NCI-H2107 (cell line): ENCODE data around the gene ITGA7.

Experiments used
- DNase-seq: peaks from one replicate; lab custom pipeline; 2025; lab: John Stamatoyannopoulos, UW

Gene ITGA7

DNA sequence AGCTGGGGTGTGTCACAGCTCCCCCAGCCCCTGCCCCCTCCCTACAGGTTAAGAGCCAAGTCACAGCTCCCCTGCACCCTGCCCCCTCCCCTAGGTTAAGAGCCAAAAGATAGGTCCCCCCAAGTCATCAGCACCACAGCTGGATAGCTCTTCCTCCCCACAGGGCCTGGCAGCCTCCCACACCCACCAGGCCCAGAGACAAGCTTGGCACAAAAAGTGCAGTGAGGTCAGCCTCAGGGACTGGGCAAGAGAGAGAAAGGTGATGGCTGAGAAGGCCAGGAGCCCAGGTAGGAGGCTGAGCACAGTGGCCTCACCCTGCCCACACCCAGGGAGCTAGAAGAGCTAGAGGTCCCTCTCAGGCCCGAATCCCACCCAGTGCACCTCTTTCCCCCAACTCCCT, 8.7 kb downstream of the ITGA7 start:
- DNase-seq, result no peak

- DNase-seq, result no peak
Observed at GRCh38 chr12:55698241-55698955, 9.3 kb downstream of the ITGA7 start.

- DNase-seq, result no peak
Observed at GRCh38 chr12:55697686-55698085, 10.0 kb downstream of the ITGA7 start.

- no peak for DNase-seq
Observed at GRCh38 chr12:55696796-55697462, 10.8 kb downstream of the ITGA7 start.

GRCh38 chr12:55696141-55696540, 11.6 kb downstream of the ITGA7 start:
- no peak for DNase-seq

GRCh38 chr12:55695349-55695748, 12.4 kb downstream of the ITGA7 start:
- DNase-seq, result no peak

DNA sequence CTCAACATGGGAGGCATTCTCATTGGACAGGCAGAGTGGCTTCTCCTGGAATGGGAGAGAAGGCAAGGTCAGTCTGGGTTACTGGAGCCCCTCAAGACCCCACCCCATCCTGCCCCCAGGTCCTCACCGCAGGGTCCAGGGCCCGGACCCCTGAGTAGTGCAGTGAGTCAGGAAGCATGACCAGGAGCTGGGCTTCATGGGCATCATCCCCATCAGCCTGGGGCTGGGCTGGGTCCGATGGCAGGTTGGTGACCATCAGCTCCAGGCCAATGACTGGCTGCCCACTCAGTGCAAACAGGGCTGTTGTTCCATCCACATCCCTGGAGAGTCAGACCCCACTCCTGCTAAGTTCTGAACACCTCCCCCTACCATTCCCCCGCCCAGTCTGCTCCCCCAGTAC, 13.1 kb downstream of the ITGA7 start:
- DNase-seq, result no peak

GRCh38 chr12:55694188-55694515, 13.6 kb downstream of the ITGA7 start:
- DNase-seq, result no peak

GRCh38 chr12:55693323-55694187, 14.1 kb downstream of the ITGA7 start:
- DNase-seq, result no peak

DNA sequence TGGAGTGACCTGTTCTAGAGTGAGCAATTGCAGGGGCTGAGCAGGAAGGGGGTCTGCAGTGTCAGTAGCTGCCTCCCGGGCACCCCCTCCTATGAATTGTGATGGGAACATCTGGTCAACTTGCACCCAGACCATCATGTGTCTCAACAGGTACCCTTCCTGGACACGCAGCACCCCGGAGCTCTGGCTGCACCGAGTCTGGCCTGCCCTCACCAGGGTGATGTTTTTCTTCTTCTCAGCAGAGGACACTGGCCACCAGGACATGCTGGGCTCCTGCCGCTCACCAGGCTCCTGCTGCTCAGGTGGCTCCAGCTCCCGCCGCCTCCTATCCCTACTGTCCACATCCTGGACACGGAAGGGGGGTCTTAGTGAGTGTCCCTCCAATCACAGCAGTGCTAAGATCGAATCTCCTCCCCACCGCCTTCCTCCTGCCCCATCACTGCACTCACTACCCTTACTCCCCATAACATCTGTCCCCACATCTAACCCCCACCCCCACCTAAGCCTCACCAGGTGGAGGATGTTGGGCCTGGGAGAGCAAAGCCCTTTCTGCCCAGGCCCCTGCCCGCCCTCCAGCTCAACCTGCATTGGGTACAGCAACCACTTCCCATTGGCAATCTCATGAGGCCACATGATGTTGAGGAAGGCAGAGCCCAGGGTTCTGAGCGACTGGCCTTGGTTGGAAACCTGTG, 14.9 kb downstream of the ITGA7 start:
- no peak for DNase-seq

DNA sequence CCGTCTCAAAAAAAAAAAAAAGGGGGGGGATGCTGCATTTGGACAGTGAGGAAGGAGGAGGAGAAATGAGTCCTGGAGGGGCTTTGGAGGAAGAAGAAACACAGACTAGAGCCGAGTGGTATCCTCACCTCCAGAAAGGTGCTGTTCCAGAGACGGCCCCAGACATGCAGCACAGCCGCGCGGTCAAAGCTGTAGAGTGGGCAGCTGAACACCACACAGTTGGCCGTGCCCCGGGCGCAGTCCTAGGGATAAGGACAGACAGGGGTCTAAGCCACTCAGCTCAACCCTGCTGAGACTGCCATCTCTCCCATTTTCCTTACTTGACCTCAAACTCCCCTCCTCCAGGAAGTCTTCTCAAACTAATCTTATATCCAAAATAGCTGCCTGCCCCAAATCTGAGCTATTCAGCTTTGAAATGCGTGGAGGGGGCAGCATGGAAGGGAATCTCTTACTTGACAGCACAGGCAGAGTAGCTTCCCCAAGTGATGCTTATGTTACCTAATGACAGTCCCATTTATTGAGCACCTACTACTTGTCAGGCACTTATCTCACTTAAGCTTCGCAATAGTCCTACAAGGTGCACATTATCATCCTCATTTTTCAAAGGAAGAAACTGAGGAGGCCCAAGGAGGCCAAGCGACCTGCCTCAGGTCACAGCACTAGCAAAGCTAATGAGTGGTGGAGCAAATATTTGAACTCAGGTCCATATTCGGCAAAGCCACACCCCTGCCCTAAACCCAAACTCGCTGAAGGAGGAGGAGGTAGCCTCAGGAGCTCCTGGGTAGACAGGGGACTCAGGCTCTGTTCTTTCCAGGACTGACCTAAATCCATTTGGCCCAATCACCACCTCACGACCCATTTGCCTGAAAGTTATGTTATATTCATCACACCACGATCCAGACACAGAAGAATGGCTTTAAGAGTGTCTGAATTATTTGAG, 18.7 kb downstream of the ITGA7 start:
- DNase-seq, result no peak

GRCh38 chr12:55687746-55688145, 20.0 kb downstream of the ITGA7 start:
- DNase-seq, result no peak

GRCh38 chr12:55686366-55687010, 21.2 kb downstream of the ITGA7 start:
- DNase-seq, result no peak

DNA sequence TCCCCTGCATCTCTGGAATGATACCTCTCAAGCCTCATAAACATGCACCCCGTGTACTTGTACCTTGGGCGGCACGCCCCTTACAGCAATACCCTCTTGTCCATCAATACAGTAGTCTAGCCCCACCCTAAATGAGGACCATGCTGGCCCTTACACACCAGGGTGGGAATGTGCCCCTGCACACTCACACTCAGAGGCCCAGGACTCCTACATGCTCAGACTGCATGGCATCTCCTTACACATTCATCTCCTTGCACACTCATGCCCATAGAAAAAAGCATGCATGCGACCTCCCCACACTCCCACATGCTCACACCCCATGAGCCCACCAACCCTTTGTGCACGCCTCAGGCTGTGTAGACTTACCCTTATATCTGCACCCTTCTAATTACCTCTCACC, 22.0 kb downstream of the ITGA7 start:
- no peak for DNase-seq

GRCh38 chr12:55684761-55685370, 22.8 kb downstream of the ITGA7 start:
- no peak for DNase-seq

DNA sequence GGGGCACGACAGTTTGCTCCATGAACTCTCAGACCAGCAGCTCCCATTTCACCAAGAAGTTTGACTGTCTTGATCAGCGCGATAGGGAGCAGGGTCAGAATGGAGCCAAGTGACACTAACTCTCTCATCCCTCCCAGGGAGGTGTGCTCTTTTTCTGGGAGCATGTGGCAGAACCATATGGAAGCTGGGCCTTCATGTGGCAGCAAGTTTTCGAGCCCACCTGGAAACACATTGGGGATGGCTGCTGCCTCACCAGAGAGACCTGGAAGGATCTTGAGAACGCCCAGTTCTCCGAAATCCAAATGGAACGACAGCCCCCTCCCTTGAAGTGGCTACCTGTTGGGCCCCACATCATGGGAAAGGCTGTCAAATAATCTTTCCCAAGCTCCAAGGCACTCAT, 24.0 kb downstream of the ITGA7 start:
- no peak for DNase-seq

DNA sequence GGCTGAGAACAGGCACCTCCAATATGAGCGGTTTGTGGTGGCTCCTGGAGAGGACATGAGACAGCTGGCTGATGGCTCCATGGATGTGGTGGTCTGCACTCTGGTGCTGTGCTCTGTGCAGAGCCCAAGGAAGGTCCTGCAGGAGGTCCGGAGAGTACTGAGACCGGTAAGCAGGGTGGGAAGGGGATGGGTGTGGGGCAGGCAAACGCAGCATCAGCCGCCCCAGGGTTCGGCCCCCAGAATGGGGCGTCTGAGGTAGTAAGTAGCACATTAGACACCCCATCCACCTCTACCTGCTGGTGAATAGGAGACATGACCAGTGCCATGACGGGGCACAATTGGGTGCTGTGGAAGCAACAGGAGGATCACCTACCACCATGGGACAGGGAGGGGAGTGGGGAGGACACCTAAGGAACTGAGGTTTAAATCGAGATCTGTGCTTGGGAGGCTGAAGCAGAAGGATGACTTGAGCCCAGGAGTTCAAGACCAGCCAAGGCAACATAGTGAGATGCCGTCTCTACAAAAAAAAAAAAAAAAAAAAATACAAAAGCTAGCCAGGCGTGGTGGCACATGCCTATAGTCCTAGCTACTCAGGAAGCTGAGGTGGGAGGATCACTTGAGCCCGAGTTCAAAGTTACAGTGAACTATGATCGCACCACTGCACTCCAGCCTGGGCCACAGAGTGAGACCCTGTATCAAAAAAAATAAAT, 25.5 kb downstream of the ITGA7 start:
- no peak for DNase-seq

GRCh38 chr12:55681142-55682077, 26.3 kb downstream of the ITGA7 start:
- DNase-seq, result no peak

DNA sequence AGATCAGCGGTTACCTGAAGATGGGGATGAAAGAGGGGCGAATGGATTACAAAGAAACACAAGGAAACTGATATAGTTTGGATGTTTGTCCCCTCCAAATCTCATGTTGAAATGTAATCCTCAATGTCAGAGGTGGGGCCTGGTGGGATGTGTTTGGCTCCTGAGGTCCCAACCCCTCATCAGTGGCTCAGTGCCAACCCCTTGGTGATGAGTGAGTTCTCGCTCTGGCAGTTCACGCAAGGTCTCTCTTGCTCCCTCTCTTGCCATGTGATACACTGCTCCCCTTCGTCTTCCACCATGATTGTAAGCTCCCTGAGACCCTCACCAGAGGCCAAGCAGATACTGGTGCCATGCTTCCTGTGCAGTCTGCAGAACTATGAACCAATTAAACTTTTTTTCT, 28.0 kb downstream of the ITGA7 start:
- no peak for DNase-seq
